HTERT RPE-1 (cell line): ENCODE data around the gene C3orf38.
"Not testable (repeated sequence)": the region's sequence is repeated elsewhere in the genome, so short reads cannot be mapped to it uniquely, and the experiment has no call there.

Source experiments
- in situ Hi-C: fragments of 300-500 bp; cut with MboI; formaldehyde crosslinking; loops from 4 replicates; pipeline ENCODE4 v1.14.3; 2020; ENCODE audit warnings: low sequenced_read_pairs

Gene C3orf38

GRCh38 chr3:88149509-88150362 is at the start of gene C3orf38:
C3orf38 (plus strand) TSS chr3:88149959; CDS start chr3:88150053, 94 bp downstream.
- in situ Hi-C loops = no loop called here

- in situ Hi-C loops = no loop called here
Observed at GRCh38 chr3:88101142-88101541, 48.6 kb upstream of the C3orf38 start.

DNA sequence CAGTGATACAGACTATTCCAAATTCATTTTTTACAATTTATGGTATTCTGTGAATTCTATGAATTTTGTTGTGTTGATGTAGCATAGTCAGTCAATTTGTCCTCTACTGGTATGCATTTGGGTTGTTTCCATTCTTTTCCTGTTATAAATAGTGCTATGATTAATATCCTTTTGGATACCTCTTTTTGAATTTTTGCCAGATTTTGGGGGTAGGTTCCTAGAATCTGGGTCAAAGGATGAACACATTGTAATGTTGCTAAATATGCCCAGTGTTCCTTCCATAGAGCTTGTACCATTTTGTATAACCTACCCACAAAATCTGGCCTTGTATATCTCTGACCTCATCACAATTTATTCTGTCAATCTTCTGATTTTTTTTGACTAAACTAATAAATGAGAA is 44.4 kb upstream of the C3orf38 start:
- in situ Hi-C loops = no loop called here

- in situ Hi-C loops = no loop called here
Observed at GRCh38 chr3:88112289-88112688, 37.5 kb upstream of the C3orf38 start.

DNA sequence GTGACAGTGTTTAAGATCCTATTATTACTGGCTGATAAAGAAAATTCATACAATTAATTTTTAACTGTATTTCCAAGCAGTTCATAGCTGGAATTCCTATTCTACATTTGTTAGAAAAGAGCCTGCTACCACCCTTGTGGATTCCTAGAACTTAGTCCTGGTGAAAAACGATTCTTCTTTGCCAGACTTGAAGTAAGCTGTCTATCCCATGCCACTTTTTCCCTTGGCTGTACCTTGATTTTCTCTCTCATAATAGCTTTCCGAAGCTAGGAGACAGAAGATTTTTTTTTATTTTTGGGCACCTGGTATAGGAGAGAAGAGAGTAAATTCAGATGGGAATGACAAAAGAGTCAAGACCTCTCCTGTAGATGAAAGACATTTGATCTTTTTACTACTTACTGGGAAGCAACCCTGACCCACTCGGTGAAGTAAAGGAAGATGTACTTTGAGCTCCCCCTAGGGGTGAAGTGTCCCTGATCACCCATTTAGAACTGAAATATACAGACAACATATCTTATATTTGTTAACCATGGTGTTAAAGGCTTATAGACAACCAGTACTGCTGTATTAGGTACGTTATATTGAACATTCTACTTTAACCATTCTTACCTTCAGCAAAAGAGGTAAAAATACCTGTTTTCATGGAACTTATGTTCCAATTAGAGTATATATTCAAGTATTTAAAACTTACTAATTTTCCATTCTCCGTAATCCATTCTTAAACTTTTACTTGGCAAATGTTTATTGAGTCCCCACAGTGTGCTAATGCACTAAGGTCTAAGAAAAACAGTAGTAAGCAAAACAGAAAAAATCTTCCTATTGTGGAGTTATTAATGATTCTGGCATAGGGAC is 36.2 kb upstream of the C3orf38 start:
- in situ Hi-C loops = no loop called here

DNA sequence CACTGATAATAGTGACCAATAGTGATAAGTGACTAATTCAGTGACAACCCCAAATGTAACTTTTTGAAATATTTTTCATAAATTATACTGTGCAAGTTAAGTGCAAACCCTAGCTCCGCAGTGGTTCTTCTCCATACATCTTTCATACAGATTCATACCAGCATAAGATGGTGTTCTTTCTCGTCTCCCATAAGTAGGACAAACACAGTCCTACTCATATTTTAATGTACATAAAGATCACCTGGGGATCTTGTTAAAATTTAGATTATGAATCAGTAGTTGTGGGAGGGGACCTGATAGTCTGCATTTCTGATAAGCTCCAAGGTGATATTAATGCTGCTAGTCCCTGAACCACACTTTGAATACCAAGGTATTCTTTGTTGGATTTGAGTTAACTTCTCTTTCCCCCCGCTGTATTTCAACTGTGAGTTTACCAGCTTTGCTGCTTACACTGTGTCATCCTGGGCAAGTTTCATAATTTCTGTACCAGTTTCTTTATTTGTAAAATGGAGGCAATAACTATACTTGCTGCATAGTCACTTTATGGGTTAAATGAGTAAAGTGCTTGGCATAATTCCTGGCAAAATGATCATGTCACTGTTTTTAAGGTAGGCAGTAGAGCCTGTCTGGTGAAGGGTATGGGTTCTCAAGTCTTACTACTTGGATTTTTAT is 34.7 kb upstream of the C3orf38 start:
- in situ Hi-C loops = no loop called here

- in situ Hi-C loops = no loop called here
Observed at GRCh38 chr3:88117683-88118082, 32.1 kb upstream of the C3orf38 start.

- in situ Hi-C loops = not testable (repeated sequence)
Observed at GRCh38 chr3:88118603-88119002, 31.2 kb upstream of the C3orf38 start.

DNA sequence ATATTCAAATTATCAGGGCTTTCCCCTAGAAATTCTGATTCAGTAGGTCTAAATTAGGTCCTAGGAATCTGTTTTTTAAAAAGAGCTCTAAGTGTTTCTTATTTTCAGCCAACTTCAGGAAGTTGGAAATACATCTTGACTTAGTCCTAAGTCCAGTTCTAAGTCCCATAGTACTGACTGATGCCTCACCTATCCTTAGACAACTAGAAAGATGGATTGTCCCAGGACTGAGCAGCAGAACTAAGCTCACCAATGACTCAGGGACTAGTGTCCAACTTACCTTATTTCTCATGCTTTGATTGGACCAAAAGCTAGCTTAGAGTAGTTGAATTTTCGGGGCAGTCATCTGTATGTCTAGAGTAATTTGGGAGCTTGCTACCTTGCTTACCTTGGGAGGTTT is 26.2 kb upstream of the C3orf38 start:
- in situ Hi-C loops = no loop called here

DNA sequence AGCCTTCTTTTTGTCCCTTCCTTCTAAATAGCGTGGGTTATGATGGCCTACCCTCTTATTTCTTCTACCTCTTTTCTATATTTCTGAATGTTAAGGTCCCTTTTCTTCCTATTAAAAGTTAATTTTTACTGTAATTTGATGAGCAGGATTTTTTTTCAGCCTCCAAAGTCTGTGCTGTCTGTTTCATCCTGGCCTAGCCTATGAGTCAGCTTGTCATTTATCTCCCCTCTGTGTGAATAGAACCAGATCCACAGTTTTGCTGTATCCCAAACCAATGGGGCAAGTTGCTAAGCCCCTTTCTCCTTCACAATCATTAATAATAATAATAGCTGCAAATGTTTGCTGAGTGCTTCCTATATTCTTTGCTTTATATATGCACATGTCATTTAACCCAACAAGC is 18.1 kb upstream of the C3orf38 start:
- in situ Hi-C loops = no loop called here

DNA sequence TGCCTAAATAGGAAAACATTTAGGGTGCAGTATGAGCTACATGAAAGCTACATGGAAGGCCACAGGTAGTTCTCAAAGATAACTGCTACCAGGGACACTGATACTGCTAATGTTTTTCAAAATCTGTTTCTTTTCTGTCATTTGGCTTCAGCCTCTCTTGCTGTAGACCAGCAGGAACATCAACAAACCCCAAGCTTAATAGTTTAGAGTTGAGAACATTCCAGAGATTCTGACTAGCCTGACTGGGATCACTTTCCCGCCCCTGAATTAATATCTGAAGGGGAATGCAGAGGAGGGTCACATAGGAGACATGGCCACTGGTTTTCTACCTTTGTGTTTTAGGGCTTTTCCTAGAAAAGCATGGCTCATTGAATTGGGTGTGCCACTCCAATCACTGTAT is 16.9 kb upstream of the C3orf38 start:
- in situ Hi-C loops = no loop called here

- in situ Hi-C loops = no loop called here
Observed at GRCh38 chr3:88133711-88134263, 16.0 kb upstream of the C3orf38 start.

GRCh38 chr3:88137836-88138235 is 11.9 kb upstream of the C3orf38 start:
- in situ Hi-C loops = no loop called here

DNA sequence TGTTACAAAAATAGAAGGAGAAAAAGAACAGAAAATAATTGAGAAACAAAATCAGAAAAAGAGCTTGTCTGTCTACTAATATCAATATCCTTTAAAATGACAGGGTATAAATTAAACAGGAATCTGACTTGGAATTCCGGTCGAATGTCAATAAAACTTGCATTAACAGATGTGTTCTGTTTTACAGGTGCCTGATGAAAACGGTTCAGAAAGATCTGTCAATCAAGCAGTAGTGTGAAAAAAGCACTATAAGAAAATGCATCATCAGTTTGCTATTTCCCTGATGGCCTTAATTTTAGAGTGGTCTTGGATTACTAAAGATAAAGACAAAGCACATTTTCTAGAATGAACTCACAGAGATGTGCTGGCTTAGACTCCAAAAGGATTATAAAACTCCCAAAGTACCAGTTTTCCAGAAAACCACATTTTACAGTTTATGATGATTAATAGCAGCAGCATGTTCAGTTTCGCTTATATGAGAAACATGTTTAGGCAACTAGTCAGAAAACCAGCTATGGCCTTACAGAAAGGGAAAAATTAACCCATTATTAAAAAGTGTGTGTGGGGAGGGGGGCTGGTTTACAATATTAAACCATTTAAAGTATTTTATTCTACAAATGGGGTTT is 8.2 kb upstream of the C3orf38 start:
- in situ Hi-C loops = no loop called here

DNA sequence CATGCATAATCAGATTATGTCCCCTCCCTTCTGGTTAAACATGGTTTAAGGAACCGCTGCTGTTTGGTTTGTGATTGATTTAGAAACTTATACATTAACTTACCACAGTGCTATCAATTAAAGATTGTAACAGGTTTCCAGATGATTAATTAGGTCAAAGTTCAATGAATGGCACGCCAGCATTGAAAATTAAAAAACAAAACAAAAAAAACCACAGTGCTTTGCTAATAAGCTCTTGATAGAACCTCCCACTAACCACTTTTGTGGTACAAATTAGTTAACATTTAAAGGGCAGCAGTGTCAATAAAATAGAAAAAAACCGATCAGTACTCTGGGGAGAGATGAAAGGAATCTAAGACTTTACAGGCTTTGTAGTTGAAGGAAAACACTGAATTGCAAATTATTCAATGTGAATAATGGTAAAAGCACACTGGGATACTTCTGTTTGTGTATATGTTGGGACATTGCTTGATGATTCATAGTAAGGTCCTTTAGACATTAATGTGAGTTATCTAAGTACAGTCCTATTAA is 7.6 kb upstream of the C3orf38 start:
- in situ Hi-C loops = no loop called here

DNA sequence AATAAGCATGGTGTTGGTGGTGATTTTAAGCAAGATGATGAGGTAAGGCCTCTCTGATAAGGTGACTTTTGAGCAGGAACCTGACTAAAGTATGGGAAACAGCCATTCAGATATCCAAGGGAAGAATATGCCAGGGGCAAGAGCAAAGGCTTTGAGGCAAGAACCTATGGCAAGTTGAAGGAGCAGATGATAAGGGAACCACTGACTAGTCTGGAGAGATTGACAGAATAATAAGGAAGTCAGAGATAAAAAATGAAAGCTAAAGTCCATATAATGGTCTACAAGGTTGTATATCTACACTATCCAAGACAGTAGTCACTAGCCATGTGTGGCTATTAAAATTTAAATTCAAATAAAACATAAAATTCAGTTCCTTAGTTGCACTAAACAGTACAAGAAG is 2.5 kb upstream of the C3orf38 start:
- in situ Hi-C loops = no loop called here

GRCh38 chr3:88148651-88149050 is 1.1 kb upstream of the C3orf38 start:
- in situ Hi-C loops = no loop called here

DNA sequence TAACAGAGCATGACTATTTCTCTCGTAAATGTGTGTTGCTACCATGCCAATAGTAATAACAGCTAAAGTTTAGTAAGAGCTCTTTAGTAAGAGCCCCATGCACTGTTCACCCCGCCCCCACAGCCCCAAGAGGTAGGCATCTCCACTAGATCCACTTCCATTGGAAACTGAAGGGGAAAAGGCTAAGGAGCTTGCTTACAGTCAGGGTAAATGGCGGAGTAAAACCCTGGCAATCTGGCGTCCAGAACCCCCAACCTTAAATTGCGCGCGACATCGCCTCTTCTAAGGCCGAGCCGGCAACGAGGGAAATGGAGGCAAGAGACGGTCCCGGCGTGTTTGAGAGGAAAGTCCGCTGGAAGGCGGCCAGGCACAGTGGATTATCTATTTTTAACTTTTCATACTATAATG is 654 bp upstream of the C3orf38 start:
- in situ Hi-C loops = no loop called here

GRCh38 chr3:88150371-88150770 is 612 bp downstream of the C3orf38 start:
- in situ Hi-C loops = no loop called here

DNA sequence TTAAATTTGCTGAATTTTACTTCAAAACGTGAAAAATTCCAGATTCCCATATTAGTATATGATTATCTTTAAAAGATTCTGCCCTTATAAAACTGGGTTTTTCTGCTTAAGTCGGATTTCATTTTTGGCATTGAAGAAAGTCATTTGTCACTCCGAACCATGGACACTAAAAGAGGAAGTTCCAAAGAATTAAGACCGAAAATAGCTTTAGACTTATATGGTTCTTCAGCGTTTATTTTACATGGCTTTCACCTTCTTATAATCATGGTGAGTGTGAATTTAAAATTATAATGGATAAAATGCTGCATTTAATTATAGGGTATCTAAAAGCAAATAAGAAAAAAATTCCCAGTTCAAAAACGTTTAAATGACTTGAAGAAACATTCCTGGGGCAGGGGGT is 1.0 kb downstream of the C3orf38 start:
- in situ Hi-C loops = no loop called here
